ENCODE data around the gene S100A2. TPM values are rescaled to one million over a fixed set of nuclear protein-coding genes. Genes with fewer than 3 reads are reported as not detected.

The S100A2 gene
- total and polyA plus RNA-seq, 2 of the 13 experiments (the other 11 are each of a cell fraction or from before 2014, with no cell fraction given): 1.2 TPM

DNA sequence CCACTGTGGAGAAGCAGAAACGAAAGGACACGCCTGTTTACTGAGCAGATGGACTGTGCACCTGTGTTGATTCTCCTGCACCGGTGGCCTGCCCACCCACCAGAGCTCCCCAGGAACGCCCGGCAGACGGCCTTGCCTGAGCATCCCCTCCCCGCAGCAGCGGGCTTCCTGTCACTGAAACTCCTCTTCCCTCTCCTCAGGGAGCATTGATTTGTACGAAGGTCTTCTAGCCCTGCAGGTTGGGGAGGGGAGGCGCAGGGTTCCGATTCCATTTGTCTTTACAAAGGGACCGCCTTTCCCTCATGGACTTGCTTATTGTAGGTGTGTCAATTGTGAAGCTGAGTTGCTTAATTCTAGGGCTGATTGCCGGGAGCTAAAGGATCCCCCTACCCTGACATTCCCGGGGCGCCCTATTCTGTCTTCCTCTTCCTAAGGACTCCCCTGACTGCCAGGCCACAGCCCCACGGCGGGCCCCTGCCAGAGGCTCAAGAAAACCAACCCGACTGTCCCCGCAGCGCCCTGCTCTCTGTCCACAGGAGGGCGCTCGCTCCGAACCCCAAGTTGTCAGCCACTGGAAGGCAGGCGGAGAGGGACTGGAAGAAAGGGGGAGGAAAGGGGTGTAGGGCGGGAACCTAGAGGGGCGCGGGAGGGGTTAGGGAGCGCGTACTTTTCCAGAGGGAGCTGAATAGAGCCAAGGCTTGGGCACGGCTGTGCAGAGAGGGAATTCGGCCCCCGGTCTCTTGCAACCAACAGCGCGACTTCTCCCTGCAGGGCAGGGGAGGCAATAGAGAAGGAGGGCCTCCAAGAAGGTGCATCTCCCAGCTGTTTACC lies 32.7 kb downstream of the S100A2 start (continued):
- no peak for TF ChIP-seq EEA1 (CRISPR knock-in tag; IDR thresholded peaks at IDR 0.05; ENCODE audit: borderline replicate concordance)
- TF ChIP-seq, protein P1, sequence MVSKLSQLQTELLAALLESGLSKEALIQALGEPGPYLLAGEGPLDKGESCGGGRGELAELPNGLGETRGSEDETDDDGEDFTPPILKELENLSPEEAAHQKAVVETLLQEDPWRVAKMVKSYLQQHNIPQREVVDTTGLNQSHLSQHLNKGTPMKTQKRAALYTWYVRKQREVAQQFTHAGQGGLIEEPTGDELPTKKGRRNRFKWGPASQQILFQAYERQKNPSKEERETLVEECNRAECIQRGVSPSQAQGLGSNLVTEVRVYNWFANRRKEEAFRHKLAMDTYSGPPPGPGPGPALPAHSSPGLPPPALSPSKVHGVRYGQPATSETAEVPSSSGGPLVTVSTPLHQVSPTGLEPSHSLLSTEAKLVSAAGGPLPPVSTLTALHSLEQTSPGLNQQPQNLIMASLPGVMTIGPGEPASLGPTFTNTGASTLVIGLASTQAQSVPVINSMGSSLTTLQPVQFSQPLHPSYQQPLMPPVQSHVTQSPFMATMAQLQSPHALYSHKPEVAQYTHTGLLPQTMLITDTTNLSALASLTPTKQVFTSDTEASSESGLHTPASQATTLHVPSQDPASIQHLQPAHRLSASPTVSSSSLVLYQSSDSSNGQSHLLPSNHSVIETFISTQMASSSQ (IDR thresholded peaks at IDR 0.05; ENCODE audit: low read depth): no peak
- TF ChIP-seq, protein P1 (CRISPR knock-in tag; IDR thresholded peaks at IDR 0.05; ENCODE audit: borderline replicate concordance): peak; percentile 4; the same call in 1 of the 2 replicates
- TF ChIP-seq ZNF841 (CRISPR knock-in tag; IDR thresholded peaks at IDR 0.05; ENCODE audit: borderline replicate concordance): no peak
- TF ChIP-seq, protein P2, sequence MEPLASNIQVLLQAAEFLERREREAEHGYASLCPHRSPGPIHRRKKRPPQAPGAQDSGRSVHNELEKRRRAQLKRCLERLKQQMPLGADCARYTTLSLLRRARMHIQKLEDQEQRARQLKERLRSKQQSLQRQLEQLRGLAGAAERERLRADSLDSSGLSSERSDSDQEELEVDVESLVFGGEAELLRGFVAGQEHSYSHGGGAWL (CRISPR knock-in tag; IDR thresholded peaks at IDR 0.05): no peak
- no peak for TF ChIP-seq SIN3B (IDR thresholded peaks at IDR 0.05; ENCODE audit: low read length)
- TF ChIP-seq KDM5A (IDR thresholded peaks at IDR 0.05; ENCODE audit: borderline replicate concordance, low read length): no peak; the same call in 1 of the 2 replicates
- peak; percentile 71; the same call in 1 of the 2 replicates for TF ChIP-seq FOXO1 (CRISPR knock-in tag; IDR thresholded peaks at IDR 0.05)
- peak; percentile 64 for TF ChIP-seq STAG1 (CRISPR knock-in tag; IDR thresholded peaks at IDR 0.05)
- TF ChIP-seq KDM6A (CRISPR knock-in tag; IDR thresholded peaks at IDR 0.05; ENCODE audit: low read depth): peak; percentile 53; the same call in 1 of the 2 replicates
- TF ChIP-seq CBX1 (IDR thresholded peaks at IDR 0.05; ENCODE audit: low read depth): no peak
- no peak for TF ChIP-seq ZNF713 (CRISPR knock-in tag; IDR thresholded peaks at IDR 0.05)
- TF ChIP-seq RAD21 (CRISPR knock-in tag; IDR thresholded peaks at IDR 0.05): peak; percentile 82
- TF ChIP-seq, protein P3, sequence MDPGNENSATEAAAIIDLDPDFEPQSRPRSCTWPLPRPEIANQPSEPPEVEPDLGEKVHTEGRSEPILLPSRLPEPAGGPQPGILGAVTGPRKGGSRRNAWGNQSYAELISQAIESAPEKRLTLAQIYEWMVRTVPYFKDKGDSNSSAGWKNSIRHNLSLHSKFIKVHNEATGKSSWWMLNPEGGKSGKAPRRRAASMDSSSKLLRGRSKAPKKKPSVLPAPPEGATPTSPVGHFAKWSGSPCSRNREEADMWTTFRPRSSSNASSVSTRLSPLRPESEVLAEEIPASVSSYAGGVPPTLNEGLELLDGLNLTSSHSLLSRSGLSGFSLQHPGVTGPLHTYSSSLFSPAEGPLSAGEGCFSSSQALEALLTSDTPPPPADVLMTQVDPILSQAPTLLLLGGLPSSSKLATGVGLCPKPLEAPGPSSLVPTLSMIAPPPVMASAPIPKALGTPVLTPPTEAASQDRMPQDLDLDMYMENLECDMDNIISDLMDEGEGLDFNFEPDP (CRISPR knock-in tag; conservative IDR thresholded peaks at IDR 0.05): no peak
- no peak for TF ChIP-seq THYN1 (CRISPR knock-in tag; IDR thresholded peaks at IDR 0.05; ENCODE audit: borderline replicate concordance, low read depth)
- TF ChIP-seq CCAR2 (optimal IDR thresholded peaks at IDR 0.05; ENCODE audit: low read depth, low read length): peak; percentile 64
- no peak for TF ChIP-seq ZSCAN31 (CRISPR knock-in tag; IDR thresholded peaks at IDR 0.05; ENCODE audit: low read depth)

All from HepG2 (cell line).